Liver (tissue), 9 donors: ENCODE measurements around the gene ERGIC2. TPM values are rescaled to one million over a fixed set of nuclear protein-coding genes. Genes with fewer than 3 reads are reported as not detected.

Experiments
- DNase-seq: peaks from one replicate; pipeline ENCODE4 v3.0.0-alpha.2; 2017; ENCODE audit warnings: low spot score
- H3K27ac ChIP-seq, 2 donors: one replicate each; pipeline ENCODE4 v1.7.0; 2013; ENCODE audit warnings: inconsistent platforms in 2 of 2, low read length in 2 of 2, control low read depth in 1 of 2, low read depth in 1 of 2, mild to moderate bottlenecking in 1 of 2
- H3K27me3 ChIP-seq, 4 donors: one replicate each; pipeline versions ENCODE4 v1.6.1 to v1.7.0; 2013; ENCODE audit warnings: low read length in 3 of 4, inconsistent platforms in 1 of 4, mild to moderate bottlenecking in 1 of 4, moderate library complexity in 1 of 4; ENCODE audit not compliant: control insufficient read depth in 4 of 4, insufficient read depth in 4 of 4
- H3K36me3 ChIP-seq, 4 donors: one replicate each; pipeline versions ENCODE4 v1.6.1 to v1.7.0; 2013; ENCODE audit warnings: low read length in 3 of 4, mild to moderate bottlenecking in 3 of 4, low read depth in 1 of 4, moderate library complexity in 1 of 4; ENCODE audit not compliant: control insufficient read depth in 4 of 4, insufficient read depth in 3 of 4
- H3K4me1 ChIP-seq, 4 donors: one replicate each; pipeline versions ENCODE4 v1.6.1 to v1.7.0; 2013; ENCODE audit warnings: low read length in 3 of 4, mild to moderate bottlenecking in 3 of 4, moderate library complexity in 1 of 4; ENCODE audit not compliant: control insufficient read depth in 4 of 4, insufficient read depth in 4 of 4
- H3K4me3 ChIP-seq, 3 donors: one replicate each; pipeline versions ENCODE4 v1.6.1 to v1.7.0; 2013; ENCODE audit warnings: low read length in 3 of 3, control low read depth in 1 of 3, low read depth in 1 of 3, mild to moderate bottlenecking in 1 of 3
- H3K9ac ChIP-seq, 2 donors: one replicate each; pipeline ENCODE4 v1.7.0; 2013; ENCODE audit warnings: low read length in 2 of 2, mild to moderate bottlenecking in 2 of 2, moderate library complexity in 2 of 2, control low read depth in 1 of 2, low read depth in 1 of 2
- H3K9me3 ChIP-seq, 4 donors: one replicate each; pipeline versions ENCODE4 v1.6.1 to v1.7.0; 2013; ENCODE audit warnings: low read length in 3 of 4; ENCODE audit not compliant: control insufficient read depth in 4 of 4
- ATF3 ChIP-seq: IDR thresholded peaks from 2 replicates; pipeline ENCODE4 v1.6.1; 2016; ENCODE audit warnings: antibody characterized with exemption
- CTCF ChIP-seq: fragments of 150-350 bp; IDR thresholded peaks from 2 replicates; pipeline ENCODE4 v1.5.1; 2017; ENCODE audit warnings: improper control_type of control experiment, low read depth, low read length; ENCODE audit not compliant: missing input control
- EGR1 ChIP-seq, 2 donors: IDR thresholded peaks; 2 replicates each; pipeline ENCODE4 v1.6.1; 2016 to 2018; ENCODE audit warnings: antibody characterized with exemption in 2 of 2, low read depth in 2 of 2
- FOXA1 ChIP-seq: IDR thresholded peaks from 2 replicates; pipeline ENCODE4 v1.6.1; 2016; ENCODE audit warnings: antibody characterized with exemption
- FOXA2 ChIP-seq: IDR thresholded peaks from 2 replicates; pipeline ENCODE4 v1.6.1; 2016; ENCODE audit warnings: antibody characterized with exemption
- HNF4A ChIP-seq, 2 donors: conservative IDR thresholded peaks; 2 replicates each; pipeline ENCODE4 v1.6.1; 2016; ENCODE audit warnings: antibody characterized with exemption in 2 of 2, mild to moderate bottlenecking in 2 of 2
- HNF4G ChIP-seq: IDR thresholded peaks from 2 replicates; pipeline ENCODE4 v1.6.1; 2016; ENCODE audit warnings: antibody characterized with exemption
- JUND ChIP-seq, 2 donors: IDR thresholded peaks; 2 replicates each; pipeline ENCODE4 v1.6.1; 2016; ENCODE audit warnings: antibody characterized with exemption in 2 of 2
- MAX ChIP-seq: IDR thresholded peaks from 2 replicates; pipeline ENCODE4 v1.6.1; 2016; ENCODE audit warnings: antibody characterized with exemption
- NR2F2 ChIP-seq: IDR thresholded peaks from 2 replicates; pipeline ENCODE4 v1.6.1; 2016; ENCODE audit warnings: antibody characterized with exemption
- RAD21 ChIP-seq, 2 donors: IDR thresholded peaks; 2 replicates each; pipeline ENCODE4 v1.6.1; 2016; ENCODE audit warnings: antibody characterized with exemption in 2 of 2, mild to moderate bottlenecking in 2 of 2
- REST ChIP-seq: IDR thresholded peaks from 2 replicates; pipeline ENCODE4 v1.6.1; 2016; ENCODE audit warnings: antibody characterized with exemption, mild to moderate bottlenecking
- RXRA ChIP-seq, 2 donors: IDR thresholded peaks; 2 replicates each; pipeline ENCODE4 v1.6.1; 2017 to 2018; ENCODE audit warnings: antibody characterized with exemption in 2 of 2, mild to moderate bottlenecking in 1 of 2
- SP1 ChIP-seq: IDR thresholded peaks from 2 replicates; pipeline ENCODE4 v1.6.1; 2018; ENCODE audit warnings: antibody characterized with exemption, mild to moderate bottlenecking
- YY1 ChIP-seq: IDR thresholded peaks from 2 replicates; pipeline ENCODE4 v1.6.1; 2016; ENCODE audit warnings: antibody characterized with exemption, mild to moderate bottlenecking
- WGBS: extraction: QIAGEN DNeasy Blood & Tissue Kit; methylation state at CpG from one replicate; pipeline ENCODE4 v1.1.7; 2013; 5-methylcytosine and 5-hydroxymethylcytosine counted together
- polyA plus RNA-seq, 2 donors: library from polyadenylated mRNA; stranded (reverse) in 1 of 2; unstranded in 1 of 2; fragments of 200-250 nt in 1 of 2; fragments of >200 nt in 1 of 2; fragmentation: Nextera tagmentation in 1 of 2; extraction: Ambion mirVana in 1 of 2; gene quantifications; one replicate each; pipeline versions ENCODE4 v1.2.1 to v1.2.3, GENCODE V29; 2013 to 2015
- total RNA-seq, 2 donors: library from RNA; depleted of rRNA; stranded (reverse); fragments of >200 nt; gene quantifications; one replicate each; pipeline ENCODE4 v1.2.3, GENCODE V29; 2014
- donor health status: healthy.
- donor health status: healthy.
- donor health status: healthy.
- donor health status: healthy.
- donor health status: healthy.

The ERGIC2 gene
- total and polyA plus RNA-seq, 4 donors = 33.8 to 56.2 (median 40.8) TPM

GRCh38 chr12:29405561-29405960 is 24.6 kb upstream of the ERGIC2 start:
- no peak for DNase-seq
- Histone ChIP-seq H3K4me3 (no peak overlapping the region), H3K9ac (no peak overlapping the region), H3K4me1 (no peaks in the 10 kb centered on the region), H3K27ac (no peak overlapping the region), H3K9me3 (no peaks in the 10 kb centered on the region), H3K27me3 (no peaks in the 10 kb centered on the region), H3K36me3 (no peaks in the 10 kb centered on the region)
- TF ChIP-seq SP1 = no peak
- no peak for TF ChIP-seq MAX
- no peak for TF ChIP-seq JUND (IDR thresholded peaks at IDR 0.05)
- no peak for TF ChIP-seq RAD21 (IDR thresholded peaks at IDR 0.05)
- no peak for TF ChIP-seq NR2F2
- no peak for TF ChIP-seq FOXA1
- no peak for TF ChIP-seq HNF4A (conservative IDR thresholded peaks at IDR 0.05)
- no peak for TF ChIP-seq CTCF
- TF ChIP-seq REST = no peak
- no peak for TF ChIP-seq RXRA (IDR thresholded peaks at IDR 0.05)
- TF ChIP-seq HNF4G = no peak
- TF ChIP-seq FOXA2 = no peak
- no peak for TF ChIP-seq YY1
- no peak for TF ChIP-seq EGR1 (IDR thresholded peaks at IDR 0.05; ENCODE audit: low read depth in 2 of 2)
- WGBS = 54% methylated on average over 4 of the region's 4 CpGs

GRCh38 chr12:29403991-29404390 is 23.0 kb upstream of the ERGIC2 start:
- 63% methylated on average over 4 of the region's 4 CpGs for WGBS
- Histone ChIP-seq H3K36me3 (no peaks in the 10 kb centered on the region), H3K4me3 (no peak overlapping the region), H3K4me1 (no peaks in the 10 kb centered on the region), H3K9me3 (no peaks in the 10 kb centered on the region), H3K9ac (no peak overlapping the region), H3K27ac (no peak overlapping the region), H3K27me3 (no peaks in the 10 kb centered on the region)
- no peak for DNase-seq
- no peak for TF ChIP-seq CTCF
- no peak for TF ChIP-seq NR2F2
- no peak for TF ChIP-seq ATF3
- no peak for TF ChIP-seq FOXA1
- TF ChIP-seq FOXA2 = no peak
- no peak for TF ChIP-seq EGR1 (IDR thresholded peaks at IDR 0.05; ENCODE audit: low read depth in 2 of 2)
